GM13976 (cell line): ENCODE measurements around the gene KRT72.

Experiments used
- DNase-seq: peaks from one replicate; pipeline ENCODE4 v3.0.0; 2012; ENCODE audit warnings: low spot score
- in situ Hi-C: fragments of 300-500 bp; cut with MboI; formaldehyde crosslinking; loops from one replicate; pipeline ENCODE4 v1.12.0; 2022; ENCODE audit warnings: low sequenced_read_pairs, mixed read lengths, inconsistent platforms; ENCODE audit not compliant: unreplicated experiment
- TF ChIP-seq, protein P1 (sequence below): IDR thresholded peaks from 2 replicates; pipeline ENCODE4 v1.5.1; 2012; ENCODE audit warnings: borderline replicate concordance, mild to moderate bottlenecking; ENCODE audit not compliant: insufficient read depth; ENCODE audit errors: extremely low read depth, missing control alignments, control extremely low read depth

KRT72 gene

DNA sequence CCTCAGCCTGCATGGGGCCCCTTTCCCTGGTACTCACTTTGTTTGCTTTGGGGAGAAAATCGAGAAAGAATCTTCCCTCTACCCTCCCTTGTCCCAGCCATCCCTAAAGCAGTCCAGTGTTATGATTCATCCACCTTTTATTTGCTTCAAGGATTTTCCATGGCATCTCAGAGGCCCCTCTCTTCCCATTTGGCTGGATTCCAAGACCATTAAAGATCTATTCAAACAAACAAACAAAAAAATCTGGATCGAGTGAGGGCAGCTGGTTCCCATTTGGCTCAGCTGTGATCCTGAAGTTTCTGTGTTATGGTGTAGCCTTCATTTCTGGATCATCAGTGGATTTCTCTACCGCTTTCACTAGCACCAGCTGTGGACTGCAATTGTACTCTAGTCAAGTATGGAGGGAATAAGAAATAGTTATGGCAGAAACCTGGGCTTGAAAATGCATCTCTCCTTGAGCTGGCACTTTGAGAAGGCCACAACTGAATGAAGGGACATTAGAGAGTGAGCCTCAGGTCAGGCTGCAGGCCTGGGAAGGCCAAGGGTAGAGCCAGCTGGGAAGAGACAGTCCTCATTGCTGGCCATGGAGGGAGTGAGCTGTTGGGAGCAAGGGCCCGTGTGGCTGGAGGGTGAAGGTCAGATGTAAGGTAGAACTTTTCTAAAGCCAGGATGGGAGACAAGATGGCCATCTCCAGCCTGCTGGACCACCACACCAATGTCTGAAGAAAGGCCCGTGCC, 62.0 kb downstream of the KRT72 start:
- no peak for DNase-seq
- in situ Hi-C loops = no loop called here
- TF ChIP-seq, protein P1, sequence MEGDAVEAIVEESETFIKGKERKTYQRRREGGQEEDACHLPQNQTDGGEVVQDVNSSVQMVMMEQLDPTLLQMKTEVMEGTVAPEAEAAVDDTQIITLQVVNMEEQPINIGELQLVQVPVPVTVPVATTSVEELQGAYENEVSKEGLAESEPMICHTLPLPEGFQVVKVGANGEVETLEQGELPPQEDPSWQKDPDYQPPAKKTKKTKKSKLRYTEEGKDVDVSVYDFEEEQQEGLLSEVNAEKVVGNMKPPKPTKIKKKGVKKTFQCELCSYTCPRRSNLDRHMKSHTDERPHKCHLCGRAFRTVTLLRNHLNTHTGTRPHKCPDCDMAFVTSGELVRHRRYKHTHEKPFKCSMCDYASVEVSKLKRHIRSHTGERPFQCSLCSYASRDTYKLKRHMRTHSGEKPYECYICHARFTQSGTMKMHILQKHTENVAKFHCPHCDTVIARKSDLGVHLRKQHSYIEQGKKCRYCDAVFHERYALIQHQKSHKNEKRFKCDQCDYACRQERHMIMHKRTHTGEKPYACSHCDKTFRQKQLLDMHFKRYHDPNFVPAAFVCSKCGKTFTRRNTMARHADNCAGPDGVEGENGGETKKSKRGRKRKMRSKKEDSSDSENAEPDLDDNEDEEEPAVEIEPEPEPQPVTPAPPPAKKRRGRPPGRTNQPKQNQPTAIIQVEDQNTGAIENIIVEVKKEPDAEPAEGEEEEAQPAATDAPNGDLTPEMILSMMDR = no peak

DNA sequence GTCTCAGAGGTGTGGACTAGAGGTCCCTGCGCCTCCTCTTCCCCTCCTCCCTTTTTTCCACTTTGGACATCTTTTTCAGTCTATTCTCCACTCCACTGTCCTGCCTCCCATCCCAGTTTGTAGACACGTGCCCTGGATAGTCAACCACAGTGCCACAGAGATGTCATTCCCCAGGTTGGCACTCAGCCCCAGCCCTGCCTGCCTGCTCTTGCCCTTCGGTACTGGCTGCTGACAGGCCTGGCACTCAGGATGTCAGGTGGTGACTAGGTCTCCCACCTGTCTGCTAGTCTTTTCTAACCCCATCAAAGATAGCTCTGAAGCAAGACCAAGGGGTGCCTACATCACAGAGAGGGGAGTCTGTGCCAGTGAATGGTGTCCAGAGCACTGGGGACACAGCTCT, 64.2 kb downstream of the KRT72 start:
- in situ Hi-C loops = no loop called here
- TF ChIP-seq, protein P1 = no peak
- no peak for DNase-seq
